IPS DF 4.7 (cell line): ENCODE results near the gene RUSF1.

ENCODE experiments used
- DNase-seq: peaks from one replicate; pipeline ENCODE4 v3.0.0-alpha.2; 2013; ENCODE audit warnings: low spot score; ENCODE audit errors: extremely low read depth

The RUSF1 gene

GRCh38 chr16:31471241-31471874 is 36.8 kb downstream of the RUSF1 start:
- no peak for DNase-seq

DNA sequence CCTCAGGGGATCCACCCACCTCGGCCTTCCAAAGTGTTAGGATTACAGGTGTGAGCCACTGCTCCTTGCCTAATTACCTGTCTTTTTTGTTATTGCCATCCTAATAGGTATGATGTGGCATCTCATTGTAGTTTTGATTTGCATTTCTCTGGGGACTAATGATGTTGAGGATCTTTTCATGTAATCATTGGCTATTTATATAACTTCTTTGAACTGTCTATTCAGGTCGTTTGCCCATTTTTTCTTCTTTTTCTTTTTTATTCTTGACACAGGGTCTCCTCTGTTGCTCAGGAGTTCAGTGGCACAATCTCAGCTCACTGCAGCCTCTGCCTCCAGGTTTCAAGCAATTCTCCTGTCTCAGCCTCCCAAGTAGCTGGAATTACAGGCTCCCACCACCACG is 37.6 kb downstream of the RUSF1 start:
- no peak for DNase-seq

- no peak for DNase-seq
These were observed 40.3 kb downstream of the RUSF1 start for GRCh38 chr16:31467858-31468257.

DNA sequence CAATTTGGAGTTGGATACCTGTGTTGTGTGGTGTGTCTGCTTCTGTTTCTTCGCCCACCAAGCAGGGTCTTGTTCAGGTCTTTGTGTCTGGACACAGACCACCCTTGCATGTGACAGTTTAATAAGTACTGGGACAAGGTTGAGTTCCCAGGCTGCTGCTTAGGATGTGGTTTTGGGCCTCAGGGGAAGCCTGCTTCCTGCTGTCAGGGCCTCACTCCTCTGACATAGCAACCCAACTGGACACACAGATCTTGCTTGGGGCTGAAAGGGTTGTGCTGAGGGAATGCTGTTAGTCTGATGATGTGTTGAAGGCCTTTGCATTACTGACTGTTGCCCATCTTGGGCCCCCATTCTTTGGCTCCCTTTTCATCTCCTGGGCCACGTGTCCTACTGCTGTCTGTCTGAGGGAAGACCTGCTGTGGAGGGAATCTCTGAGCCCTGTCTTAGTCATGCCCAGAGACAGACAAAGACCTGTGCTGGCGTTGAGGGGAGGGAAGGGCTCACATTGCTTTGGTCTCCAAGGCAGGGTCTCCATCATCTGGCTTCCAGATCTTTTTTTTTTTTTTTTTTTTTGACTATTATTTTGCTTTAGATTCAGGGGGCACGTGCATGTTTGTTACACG is 40.9 kb downstream of the RUSF1 start:
- DNase-seq, result no peak

DNA sequence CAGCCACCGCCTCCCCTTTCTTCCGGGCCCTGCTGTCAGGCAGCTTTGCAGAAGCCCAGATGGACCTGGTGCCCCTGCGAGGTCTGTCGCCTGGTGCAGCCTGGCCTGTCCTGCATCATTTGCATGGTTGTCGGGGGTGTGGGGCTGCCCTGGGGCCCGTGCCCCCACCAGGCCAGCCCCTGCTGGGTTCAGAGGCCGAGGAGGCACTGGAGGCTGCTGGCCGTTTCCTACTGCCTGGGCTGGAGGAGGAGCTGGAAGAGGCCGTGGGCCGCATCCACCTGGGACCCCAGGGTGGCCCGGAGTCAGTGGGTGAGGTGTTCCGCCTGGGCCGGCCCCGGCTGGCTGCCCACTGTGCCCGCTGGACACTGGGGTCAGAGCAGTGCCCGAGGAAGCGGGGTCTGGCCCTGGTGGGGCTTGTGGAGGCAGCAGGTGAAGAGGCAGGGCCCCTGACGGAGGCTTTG is 41.8 kb downstream of the RUSF1 start:
- no peak for DNase-seq

DNA sequence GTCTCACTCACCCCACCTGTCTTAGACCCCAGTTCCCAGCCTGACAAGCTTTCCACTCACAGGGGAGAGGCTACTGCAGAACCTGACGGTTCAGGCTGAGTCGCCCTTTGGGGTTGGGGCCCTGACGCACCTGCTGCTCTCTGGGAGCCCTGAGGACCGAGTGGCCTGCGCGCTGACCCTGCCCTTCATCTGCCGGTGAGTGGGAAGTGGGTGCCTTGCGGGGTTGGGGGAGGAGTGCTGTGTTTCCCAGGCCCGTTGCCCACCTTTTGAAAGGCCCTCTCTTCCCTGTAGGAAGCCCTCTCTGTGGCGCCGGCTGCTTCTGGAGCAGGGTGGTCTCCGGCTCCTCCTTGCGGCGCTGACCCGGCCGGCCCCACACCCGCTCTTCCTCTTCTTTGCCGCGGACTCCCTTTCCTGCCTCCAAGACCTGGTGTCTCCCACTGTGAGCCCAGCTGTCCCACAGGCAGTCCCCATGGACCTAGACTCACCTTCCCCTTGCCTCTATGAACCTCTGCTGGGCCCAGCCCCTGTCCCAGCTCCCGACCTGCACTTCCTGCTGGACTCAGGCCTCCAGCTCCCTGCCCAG is 42.3 kb downstream of the RUSF1 start:
- DNase-seq, result no peak

- DNase-seq, result no peak
These were observed 43.4 kb downstream of the RUSF1 start for GRCh38 chr16:31464781-31465260.

GRCh38 chr16:31464348-31464769 is 43.8 kb downstream of the RUSF1 start:
- no peak for DNase-seq

GRCh38 chr16:31461921-31462804 is 46.0 kb downstream of the RUSF1 start:
- no peak for DNase-seq

- DNase-seq, result no peak
These were observed 46.8 kb downstream of the RUSF1 start for GRCh38 chr16:31461201-31461920.

DNA sequence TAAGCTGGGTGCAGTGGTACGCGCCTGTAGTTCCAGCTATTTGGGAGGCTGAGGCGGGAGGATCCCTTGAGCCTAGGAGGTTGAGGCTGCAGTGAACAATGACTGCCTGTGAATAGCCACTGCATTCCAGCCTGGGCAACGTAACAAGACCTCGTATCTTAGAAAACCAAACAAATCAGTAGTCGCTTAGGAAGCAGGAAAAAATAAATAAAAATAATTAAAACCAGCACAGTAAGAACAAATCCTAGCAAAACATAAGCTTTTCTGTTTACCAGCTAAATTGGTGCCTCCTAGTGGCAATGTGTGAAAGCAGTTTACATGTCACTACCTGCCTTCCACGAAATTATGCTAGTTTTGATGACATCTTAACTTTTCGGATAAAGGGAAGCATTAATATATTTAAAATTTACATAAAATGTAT is 47.6 kb downstream of the RUSF1 start:
- no peak for DNase-seq

GRCh38 chr16:31459687-31460581 is 48.3 kb downstream of the RUSF1 start:
- DNase-seq, result peak; percentile 94

- no peak for DNase-seq
These were observed 49.1 kb downstream of the RUSF1 start, which contains the start of gene ARMC5 for GRCh38 chr16:31458844-31459686. Gene ARMC5 (plus strand): TSS chr16:31459501. CDS start chr16:31459525, 24 bp downstream.

DNA sequence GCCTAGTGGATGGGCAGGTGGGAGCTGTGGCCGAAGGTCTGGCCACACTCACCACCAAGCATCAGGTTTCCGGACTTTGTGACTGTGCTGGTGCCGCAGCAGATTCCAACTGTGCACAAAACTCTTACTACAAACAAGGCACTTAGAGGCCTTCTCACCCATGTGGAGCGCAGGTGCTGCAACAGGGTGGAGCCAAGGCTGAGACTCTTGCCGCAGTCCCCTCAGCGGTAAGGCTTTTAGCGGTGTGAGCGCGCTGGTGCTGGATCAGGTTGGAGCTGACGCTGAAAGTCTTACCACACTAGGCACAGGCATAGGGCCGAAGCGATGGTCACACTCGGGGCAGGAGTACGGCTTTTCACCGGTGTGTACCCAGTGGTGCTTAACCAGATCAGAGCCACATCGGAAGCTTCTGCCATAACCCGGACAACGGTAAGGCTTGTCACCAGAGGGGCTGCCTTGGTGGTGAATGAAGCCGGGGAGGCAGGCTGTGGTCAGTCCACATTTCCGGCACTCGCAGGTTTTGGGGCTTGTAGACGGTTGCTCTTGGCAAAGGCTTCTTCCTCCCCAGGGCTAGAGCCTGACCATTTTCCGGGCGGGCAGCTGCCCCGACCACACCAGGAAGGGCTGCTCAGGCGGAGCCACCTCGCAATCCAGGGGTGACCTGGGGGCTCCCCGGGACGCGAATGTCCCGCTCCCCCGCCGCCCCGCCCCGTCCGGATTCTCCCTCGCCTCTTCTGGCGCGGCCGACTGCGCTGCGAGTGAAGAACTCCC is 49.9 kb downstream of the RUSF1 start:
- no peak for DNase-seq

GRCh38 chr16:31456988-31457360 is 51.2 kb downstream of the RUSF1 start:
- DNase-seq, result no peak

DNA sequence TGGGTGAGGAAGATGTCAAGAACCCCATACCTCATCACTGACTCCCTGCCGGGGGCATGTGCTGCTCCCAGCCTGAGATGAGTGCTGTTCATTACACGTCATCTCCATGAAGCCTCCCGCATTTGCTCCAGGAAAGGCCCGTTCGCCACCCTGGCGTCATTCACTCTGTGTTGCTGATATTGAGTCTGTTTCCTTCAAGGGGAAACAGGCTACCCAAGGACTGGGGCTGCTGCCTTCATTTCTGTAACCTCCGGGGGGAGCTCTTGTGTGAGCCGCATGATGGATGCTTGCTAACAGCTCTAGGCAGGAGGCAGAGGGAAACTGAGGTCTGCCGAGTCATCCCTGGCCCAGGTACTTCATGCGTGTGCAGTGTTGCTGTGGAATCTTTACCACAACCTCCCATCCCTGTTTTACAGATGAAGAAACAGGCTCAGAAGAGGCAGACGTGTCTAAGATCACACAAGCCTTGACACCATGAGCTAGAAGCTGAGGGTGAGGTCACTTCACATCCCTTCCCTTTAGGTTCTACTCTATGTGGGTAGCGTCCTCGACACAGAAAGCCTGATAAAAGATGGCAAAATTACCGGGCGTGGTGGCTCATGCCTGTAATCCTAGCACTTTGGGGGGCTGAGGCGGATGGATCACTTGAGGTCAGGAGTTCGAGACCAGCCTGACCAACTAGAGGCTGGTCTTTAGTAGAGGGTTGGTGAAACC is 52.4 kb downstream of the RUSF1 start:
- DNase-seq, result no peak
